Fibroblast of lung (primary cell): ENCODE measurements around the gene TFE3. TPM values are rescaled to one million over a fixed set of nuclear protein-coding genes. Genes with fewer than 3 reads are reported as not detected.

Source experiments
- DNase-seq, 2 donors: peaks; one replicate each; pipeline versions ENCODE4 v3.0.0 to v3.0.0-alpha.2; 2010; ENCODE audit warnings: low read depth in 2 of 2
- H2AFZ ChIP-seq: 2 replicates; pipeline ENCODE4 v1.5.1; 2012; ENCODE audit warnings: low read length, control low read depth, inconsistent platforms
- H3K27ac ChIP-seq: 2 replicates; pipeline ENCODE4 v1.5.1; 2011; ENCODE audit warnings: low read length, control low read depth; ENCODE audit not compliant: insufficient read depth
- H3K27me3 ChIP-seq: 2 replicates; pipeline ENCODE4 v1.5.1; 2011; ENCODE audit warnings: mild to moderate bottlenecking, low read length; ENCODE audit not compliant: control insufficient read depth, insufficient read depth
- H3K36me3 ChIP-seq: 2 replicates; pipeline ENCODE4 v1.5.1; 2011; ENCODE audit warnings: low read length; ENCODE audit not compliant: control insufficient read depth, insufficient read depth
- H3K4me1 ChIP-seq: 2 replicates; pipeline ENCODE4 v1.5.1; 2011; ENCODE audit warnings: low read length; ENCODE audit not compliant: control insufficient read depth, insufficient read depth; ENCODE audit errors: extremely low read depth
- H3K4me2 ChIP-seq: 2 replicates; pipeline ENCODE4 v1.5.1; 2011; ENCODE audit warnings: low read length, control low read depth; ENCODE audit not compliant: insufficient read depth; ENCODE audit errors: extremely low read depth
- H3K4me3 ChIP-seq, 4 experiments: fragments of 200-600 bp in 1 of 4; sonication (generic) in 1 of 4; replicated peaks in 1 of 4; 2 replicates each; pipeline ENCODE4 v1.5.1; 2011 to 2016; ENCODE audit warnings: low read length in 4 of 4, low read depth in 3 of 4, mild to moderate bottlenecking in 3 of 4, control low read depth in 2 of 4, inconsistent platforms in 1 of 4, mixed read lengths in 1 of 4; ENCODE audit not compliant: insufficient read depth in 1 of 4; ENCODE audit errors: control extremely low read depth in 1 of 4
- H3K79me2 ChIP-seq: 2 replicates; pipeline ENCODE4 v1.5.1; 2012; ENCODE audit warnings: mild to moderate bottlenecking, low read length, inconsistent platforms; ENCODE audit not compliant: control insufficient read depth, insufficient read depth
- H3K9ac ChIP-seq: 2 replicates; pipeline ENCODE4 v1.5.1; 2011; ENCODE audit warnings: mild to moderate bottlenecking, low read length, control low read depth; ENCODE audit not compliant: insufficient read depth
- H3K9me3 ChIP-seq: 2 replicates; pipeline ENCODE4 v1.5.1; 2012; ENCODE audit warnings: low read depth, low read length; ENCODE audit not compliant: control insufficient read depth, insufficient read depth
- H4K20me1 ChIP-seq: 2 replicates; pipeline ENCODE4 v1.5.1; 2011; ENCODE audit warnings: low read length; ENCODE audit not compliant: control insufficient read depth, insufficient read depth; ENCODE audit errors: extremely low read depth
- CTCF ChIP-seq, 2 donors: IDR thresholded peaks in 1 of 2; conservative IDR thresholded peaks in 1 of 2; 1 replicate in 1 of 2; 2 replicates in 1 of 2; pipeline ENCODE4 v1.5.1; 2011 to 2012; ENCODE audit warnings: low read length in 2 of 2, control low read depth in 1 of 2, inconsistent platforms in 1 of 2, low read depth in 1 of 2, mild to moderate bottlenecking in 1 of 2
- EZH2 ChIP-seq: IDR thresholded peaks from 2 replicates; pipeline ENCODE4 v1.5.1; 2012; ENCODE audit warnings: low read length, control low read depth, mild to moderate bottlenecking; ENCODE audit errors: missing control alignments
- polyA plus RNA-seq, 2 donors: library from polyadenylated mRNA; depleted of rRNA in 1 of 2; stranded (reverse) in 1 of 2; unstranded in 1 of 2; fragments of >200 nt; gene quantifications; 2 replicates each; pipeline ENCODE4 v1.2.1, GENCODE V29; 2011 to 2012; ENCODE audit warnings: missing spikeins in 1 of 2
- total RNA-seq: library from RNA; depleted of rRNA; stranded (reverse); fragments of >200 nt; gene quantifications from 2 replicates; pipeline ENCODE4 v1.2.1, GENCODE V29; 2014

Gene TFE3
- total and polyA plus RNA-seq, 2 donors (not counting 1 experiment from before 2014, with no cell fraction given), result 18.9 to 36.8 TPM

- TF ChIP-seq EZH2 (no peak), CTCF (conservative IDR thresholded peaks at IDR 0.05 in 1 of 2, IDR thresholded peaks at IDR 0.05 in 1 of 2; ENCODE audit: low read depth in 1 of 2, low read length in 2 of 2) (no peak)
- H3K9me3 ChIP-seq, result no peaks in the 10 kb centered on the region
- no peaks in the 10 kb centered on the region for H3K27me3 ChIP-seq
- H3K27ac ChIP-seq, result no peak overlapping the region
- H3K9ac ChIP-seq, result no peak overlapping the region
- no peaks in the 10 kb centered on the region for H3K79me2 ChIP-seq
- H3K4me3 ChIP-seq, result no peak overlapping the region
- no peak overlapping the region for H2AFZ ChIP-seq
- H3K36me3 ChIP-seq, result no peaks in the 10 kb centered on the region
- no peak overlapping the region for H3K4me2 ChIP-seq
- peak in 1 of 2 donors; percentile 21 for DNase-seq
- no peaks in the 10 kb centered on the region for H4K20me1 ChIP-seq
- no peaks in the 10 kb centered on the region for H3K4me1 ChIP-seq
These were observed 23.4 kb downstream of the TFE3 start for GRCh38 chrX:49019599-49020249.

- Histone ChIP-seq H3K4me3 (no peak overlapping the region), H3K27ac (no peak overlapping the region), H3K9ac (no peak overlapping the region), H2AFZ (no peak overlapping the region), H3K27me3 (no peaks in the 10 kb centered on the region), H3K79me2 (no peaks in the 10 kb centered on the region), H4K20me1 (no peaks in the 10 kb centered on the region), H3K9me3 (no peaks in the 10 kb centered on the region), H3K36me3 (no peaks in the 10 kb centered on the region), H3K4me1 (no peaks in the 10 kb centered on the region), H3K4me2 (no peak overlapping the region)
- TF ChIP-seq EZH2 (no peak), CTCF (conservative IDR thresholded peaks at IDR 0.05 in 1 of 2, IDR thresholded peaks at IDR 0.05 in 1 of 2; ENCODE audit: low read depth in 1 of 2, low read length in 2 of 2) (no peak)
- DNase-seq, result no peak
These were observed 24.1 kb downstream of the TFE3 start for GRCh38 chrX:49019050-49019449.

- Histone ChIP-seq H3K9ac (no peak overlapping the region), H3K4me3 (no peak overlapping the region), H3K79me2 (peaks cover 8% of the 10 kb centered on the region), H3K27ac (no peak overlapping the region), H2AFZ (no peak overlapping the region), H3K9me3 (no peaks in the 10 kb centered on the region), H4K20me1 (no peaks in the 10 kb centered on the region), H3K36me3 (no peaks in the 10 kb centered on the region), H3K4me2 (no peak overlapping the region), H3K4me1 (no peaks in the 10 kb centered on the region), H3K27me3 (no peaks in the 10 kb centered on the region)
- no peak for DNase-seq
- no peak for TF ChIP-seq CTCF (conservative IDR thresholded peaks at IDR 0.05 in 1 of 2, IDR thresholded peaks at IDR 0.05 in 1 of 2; ENCODE audit: low read depth in 1 of 2, low read length in 2 of 2)
- TF ChIP-seq EZH2, result no peak
These were observed 39.5 kb downstream of the TFE3 start for GRCh38 chrX:49003696-49004095.
